B cell (primary cell): ENCODE measurements around the gene ABTB2.

ENCODE experiments used
- EZH2 ChIP-seq: IDR thresholded peaks from 2 replicates; pipeline ENCODE4 v1.6.1; 2012; ENCODE audit warnings: borderline replicate concordance, low read depth, mild to moderate bottlenecking, moderate library complexity, low read length; ENCODE audit not compliant: insufficient read depth, poor library complexity, severe bottlenecking
- TF ChIP-seq, protein P1 (sequence below): fragments of 200-600 bp; IDR thresholded peaks from one replicate; pipeline ENCODE4 v1.8.0; 2022; ENCODE audit warnings: antibody characterized with exemption, mild to moderate bottlenecking

DNA sequence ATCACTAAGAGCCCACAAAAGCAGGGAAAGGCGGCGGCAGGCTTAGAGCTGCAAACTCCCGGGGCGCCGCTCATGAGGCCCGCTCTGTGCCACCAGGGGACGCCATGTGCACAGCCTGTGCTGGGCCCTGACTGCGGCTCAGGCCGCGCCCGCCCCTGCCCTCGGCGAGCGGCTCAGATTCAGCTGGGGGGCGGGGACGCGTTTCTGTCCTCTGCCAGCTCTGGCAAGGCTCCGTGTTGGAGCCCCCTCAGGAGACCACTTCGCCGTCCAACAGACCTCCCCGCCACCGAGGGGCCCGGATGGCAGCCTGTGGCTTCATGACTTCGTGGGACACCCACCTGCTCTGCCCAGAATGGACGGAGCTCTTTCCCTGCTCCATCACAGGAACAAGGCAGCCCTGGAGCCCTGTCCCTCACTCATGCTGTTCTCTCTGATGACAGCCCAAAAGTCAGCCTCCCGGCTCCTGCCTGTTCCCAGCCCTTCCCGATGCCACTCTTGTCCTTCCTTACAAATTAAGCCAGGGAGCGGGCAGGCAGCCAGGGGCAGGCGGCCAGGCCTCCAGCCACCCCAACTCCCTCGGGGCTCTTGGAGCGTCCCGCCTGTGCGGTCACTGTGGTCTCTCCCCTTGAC lies 183.3 kb downstream of the ABTB2 start:
- TF ChIP-seq, protein P1, sequence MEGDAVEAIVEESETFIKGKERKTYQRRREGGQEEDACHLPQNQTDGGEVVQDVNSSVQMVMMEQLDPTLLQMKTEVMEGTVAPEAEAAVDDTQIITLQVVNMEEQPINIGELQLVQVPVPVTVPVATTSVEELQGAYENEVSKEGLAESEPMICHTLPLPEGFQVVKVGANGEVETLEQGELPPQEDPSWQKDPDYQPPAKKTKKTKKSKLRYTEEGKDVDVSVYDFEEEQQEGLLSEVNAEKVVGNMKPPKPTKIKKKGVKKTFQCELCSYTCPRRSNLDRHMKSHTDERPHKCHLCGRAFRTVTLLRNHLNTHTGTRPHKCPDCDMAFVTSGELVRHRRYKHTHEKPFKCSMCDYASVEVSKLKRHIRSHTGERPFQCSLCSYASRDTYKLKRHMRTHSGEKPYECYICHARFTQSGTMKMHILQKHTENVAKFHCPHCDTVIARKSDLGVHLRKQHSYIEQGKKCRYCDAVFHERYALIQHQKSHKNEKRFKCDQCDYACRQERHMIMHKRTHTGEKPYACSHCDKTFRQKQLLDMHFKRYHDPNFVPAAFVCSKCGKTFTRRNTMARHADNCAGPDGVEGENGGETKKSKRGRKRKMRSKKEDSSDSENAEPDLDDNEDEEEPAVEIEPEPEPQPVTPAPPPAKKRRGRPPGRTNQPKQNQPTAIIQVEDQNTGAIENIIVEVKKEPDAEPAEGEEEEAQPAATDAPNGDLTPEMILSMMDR: peak; percentile 89
- no peak for TF ChIP-seq EZH2
